GM23338 (cell line): Measurements from ENCODE around the gene PXYLP1. TPM values are rescaled to one million over a fixed set of nuclear protein-coding genes. Genes with fewer than 3 reads are reported as not detected.

Experiments used
- ATAC-seq: fragments of 200-7000 bp; cut with Tn5 transposase; 3 replicates; pipeline ENCODE4 v1.9.1; 2020
- DNase-seq: peaks from one replicate; pipeline ENCODE4 v3.0.0-alpha.2; 2015; ENCODE audit warnings: low spot score
- H2AFZ ChIP-seq: fragments of 200-600 bp; sonication (generic); 2 replicates; pipeline ENCODE4 v1.8.0; 2016; ENCODE audit warnings: antibody characterized with exemption, mild to moderate bottlenecking, moderate library complexity
- H3F3A ChIP-seq: fragments of 200-600 bp; sonication (generic); replicated peaks from 2 replicates; pipeline ENCODE4 v1.8.0; 2017; ENCODE audit warnings: antibody characterized with exemption, mixed run types, low read depth
- H3K27ac ChIP-seq: fragments of 200-600 bp; sonication (generic); 2 replicates; pipeline ENCODE4 v1.6.1; 2016; ENCODE audit warnings: low read depth
- H3K27me3 ChIP-seq: fragments of 200-600 bp; sonication (generic); 2 replicates; pipeline ENCODE4 v1.8.0; 2016; ENCODE audit warnings: mild to moderate bottlenecking, mixed run types, moderate library complexity; ENCODE audit not compliant: insufficient read depth
- H3K36me3 ChIP-seq: fragments of 200-600 bp; sonication (generic); 2 replicates; pipeline ENCODE4 v1.8.0; 2016; ENCODE audit warnings: mild to moderate bottlenecking; ENCODE audit not compliant: insufficient read depth
- H3K4me1 ChIP-seq: fragments of 200-600 bp; sonication (generic); 2 replicates; pipeline ENCODE4 v1.8.0; 2016; ENCODE audit warnings: mild to moderate bottlenecking, moderate library complexity; ENCODE audit not compliant: insufficient read depth
- H3K4me2 ChIP-seq: fragments of 200-600 bp; sonication (generic); 2 replicates; pipeline ENCODE4 v1.7.1; 2017; ENCODE audit warnings: mixed run types
- H3K4me3 ChIP-seq: fragments of 200-600 bp; sonication (generic); 2 replicates; pipeline ENCODE4 v1.6.1; 2016; ENCODE audit warnings: mixed run types
- H3K79me2 ChIP-seq: fragments of 200-600 bp; sonication (generic); replicated peaks from 2 replicates; pipeline ENCODE4 v1.8.0; 2017; ENCODE audit warnings: mild to moderate bottlenecking; ENCODE audit not compliant: insufficient read depth
- H3K9me2 ChIP-seq: fragments of 200-600 bp; sonication (generic); 2 replicates; pipeline ENCODE4 v1.8.0; 2017; ENCODE audit not compliant: insufficient read depth
- H4K20me1 ChIP-seq: fragments of 200-600 bp; sonication (generic); replicated peaks from 2 replicates; pipeline ENCODE4 v1.8.0; 2017; ENCODE audit warnings: mild to moderate bottlenecking; ENCODE audit not compliant: insufficient read depth
- H3K27ac Mint-ChIP-seq: 2 replicates; pipeline ENCODE4 v1.8.0; 2020; ENCODE audit warnings: inconsistent platforms, mild to moderate bottlenecking, moderate library complexity, mixed read lengths
- H3K27me3 Mint-ChIP-seq: 3 replicates; pipeline ENCODE4 v1.8.0; 2022; ENCODE audit warnings: low read depth, mild to moderate bottlenecking, moderate library complexity, mixed read lengths, inconsistent platforms; ENCODE audit not compliant: insufficient read depth, poor library complexity
- H3K36me3 Mint-ChIP-seq: 3 replicates; pipeline ENCODE4 v1.8.0; 2021; ENCODE audit warnings: low read depth, mild to moderate bottlenecking, inconsistent platforms, moderate library complexity, mixed read lengths
- H3K4me1 Mint-ChIP-seq: 3 replicates; pipeline ENCODE4 v1.8.0; 2020; ENCODE audit warnings: mild to moderate bottlenecking, inconsistent platforms, mixed read lengths
- H3K4me3 Mint-ChIP-seq: 3 replicates; pipeline ENCODE4 v1.8.0; 2021; ENCODE audit warnings: moderate library complexity, mild to moderate bottlenecking, inconsistent platforms, mixed read lengths
- H3K9me3 Mint-ChIP-seq: 3 replicates; pipeline ENCODE4 v1.8.0; 2020; ENCODE audit warnings: moderate library complexity, mild to moderate bottlenecking, inconsistent platforms, mixed read lengths
- CREB1 ChIP-seq: fragments of 250-450 bp; sonication (Bioruptor Pico); IDR thresholded peaks from 2 replicates; pipeline ENCODE4 v1.5.0; 2020; ENCODE audit warnings: low read depth, mild to moderate bottlenecking, moderate library complexity
- CTCF ChIP-seq, 2 experiments: fragments of 200-600 bp in 1 of 2; sonication (generic) in 1 of 2; conservative IDR thresholded peaks; 2 replicates each; pipeline versions ENCODE4 v1.5.1 to v1.6.1; 2016 to 2017; ENCODE audit warnings: antibody characterized with exemption in 2 of 2, low read depth in 2 of 2, mild to moderate bottlenecking in 2 of 2, moderate library complexity in 1 of 2
- EZH2 ChIP-seq: fragments of 200-600 bp; sonication (generic); IDR thresholded peaks from one replicate; pipeline ENCODE4 v1.8.0; 2017; ENCODE audit warnings: antibody characterized with exemption, mild to moderate bottlenecking, low read depth; ENCODE audit not compliant: unreplicated experiment
- EZH2phosphoT487 ChIP-seq: fragments of 200-600 bp; sonication (generic); IDR thresholded peaks from one replicate; pipeline ENCODE4 v1.8.1; 2018; ENCODE audit warnings: antibody characterized with exemption; ENCODE audit not compliant: unreplicated experiment
- JUNB ChIP-seq: IDR thresholded peaks from one replicate; pipeline ENCODE4 v1.6.1; 2016; ENCODE audit warnings: antibody characterized with exemption; ENCODE audit not compliant: unreplicated experiment
- NANOG ChIP-seq: IDR thresholded peaks from 2 replicates; pipeline ENCODE4 v1.6.1; 2016; ENCODE audit warnings: antibody characterized with exemption, borderline replicate concordance
- POLR2AphosphoS5 ChIP-seq: IDR thresholded peaks from 2 replicates; pipeline ENCODE4 v1.6.1; 2016; ENCODE audit warnings: antibody characterized with exemption, low read depth
- STAT1 ChIP-seq: IDR thresholded peaks from one replicate; pipeline ENCODE4 v1.6.1; 2016; ENCODE audit warnings: antibody characterized with exemption; ENCODE audit not compliant: unreplicated experiment
- ZNF114 ChIP-seq: fragments of 250-450 bp; sonication (Bioruptor Pico); IDR thresholded peaks from 2 replicates; pipeline ENCODE4 v1.5.0; 2020; ENCODE audit warnings: mild to moderate bottlenecking, moderate library complexity
- ZNF331 ChIP-seq: fragments of 250-450 bp; sonication (Bioruptor Pico); IDR thresholded peaks from 2 replicates; pipeline ENCODE4 v1.5.0; 2020; ENCODE audit warnings: low read depth, mild to moderate bottlenecking, moderate library complexity
- ZNF462 ChIP-seq: fragments of 250-450 bp; sonication (Bioruptor Pico); IDR thresholded peaks from 2 replicates; pipeline ENCODE4 v1.5.0; 2020; ENCODE audit warnings: mild to moderate bottlenecking, moderate library complexity
- polyA plus RNA-seq: library from polyadenylated mRNA; unstranded; fragments of >200 nt; fragmentation: Nextera tagmentation; extraction: Ambion mirVana; gene quantifications from 2 replicates; pipeline ENCODE4 v1.2.1, GENCODE V29; 2016
- total RNA-seq: library from RNA; depleted of rRNA; stranded (reverse); fragments of >200 nt; shearing (Covaris generic); gene quantifications from 2 replicates; pipeline ENCODE4 v1.2.3, GENCODE V29; 2014
- TF ChIP-seq, protein P1 (sequence below): IDR thresholded peaks from one replicate; pipeline ENCODE4 v1.6.1; 2018; ENCODE audit warnings: antibody characterized with exemption; ENCODE audit not compliant: unreplicated experiment
- TF ChIP-seq, protein P2 (sequence below): IDR thresholded peaks from 2 replicates; pipeline ENCODE4 v1.6.1; 2016; ENCODE audit warnings: antibody characterized with exemption

Gene PXYLP1
- total and polyA plus RNA-seq, 2 experiments from 2014 or later, result 8.9 to 20.1 TPM

DNA sequence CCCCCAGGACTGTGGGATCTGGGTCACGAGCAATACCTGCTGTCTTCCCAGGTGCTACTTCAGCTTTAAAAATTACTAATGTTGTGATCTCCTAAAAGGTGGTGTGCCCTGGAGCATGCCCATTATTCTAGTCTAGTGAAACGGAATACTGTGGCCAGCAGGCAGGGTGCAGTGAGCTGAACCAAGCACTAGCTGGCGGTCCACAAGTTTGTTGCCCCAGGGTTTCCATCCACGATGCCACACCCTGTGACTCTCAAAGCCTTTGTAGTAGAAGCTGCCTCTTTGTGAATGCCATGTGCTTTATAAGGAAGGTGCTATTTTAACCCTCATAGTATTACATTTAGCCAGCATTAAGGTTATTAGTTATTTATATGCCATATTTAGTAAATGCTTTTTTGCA is 49.1 kb downstream of the PXYLP1 start:
- no peaks in the 10 kb centered on the region; the same call in 1 of the 2 replicates for H4K20me1 ChIP-seq
- Mint-ChIP-seq H3K27ac (no peak overlapping the region), H3K27me3 (no peaks in the 10 kb centered on the region), H3K36me3 (peaks cover 11% of the 10 kb centered on the region), H3K4me3 (no peak overlapping the region), H3K4me1 (no peaks in the 10 kb centered on the region), H3K9me3 (no peaks in the 10 kb centered on the region)
- DNase-seq, result no peak
- H3K4me3 ChIP-seq, result no peak overlapping the region
- no peak overlapping the region for H3K27ac ChIP-seq
- no peak overlapping the region for H2AFZ ChIP-seq
- H3K79me2 ChIP-seq, result no peaks in the 10 kb centered on the region
- H3K9me2 ChIP-seq, result no peaks in the 10 kb centered on the region
- H3K27me3 ChIP-seq, result no peaks in the 10 kb centered on the region
- no peaks in the 10 kb centered on the region for H3K36me3 ChIP-seq
- no peak overlapping the region for H3K4me2 ChIP-seq
- no peaks in the 10 kb centered on the region for H3K4me1 ChIP-seq
- ATAC-seq, result no peak
- H3F3A ChIP-seq, result no peaks in the 10 kb centered on the region
- TF ChIP-seq CREB1 (CRISPR knock-in tag), result no peak
- TF ChIP-seq ZNF331 (CRISPR knock-in tag), result no peak
- no peak for TF ChIP-seq POLR2AphosphoS5
- no peak for TF ChIP-seq NANOG
- TF ChIP-seq, protein P1, sequence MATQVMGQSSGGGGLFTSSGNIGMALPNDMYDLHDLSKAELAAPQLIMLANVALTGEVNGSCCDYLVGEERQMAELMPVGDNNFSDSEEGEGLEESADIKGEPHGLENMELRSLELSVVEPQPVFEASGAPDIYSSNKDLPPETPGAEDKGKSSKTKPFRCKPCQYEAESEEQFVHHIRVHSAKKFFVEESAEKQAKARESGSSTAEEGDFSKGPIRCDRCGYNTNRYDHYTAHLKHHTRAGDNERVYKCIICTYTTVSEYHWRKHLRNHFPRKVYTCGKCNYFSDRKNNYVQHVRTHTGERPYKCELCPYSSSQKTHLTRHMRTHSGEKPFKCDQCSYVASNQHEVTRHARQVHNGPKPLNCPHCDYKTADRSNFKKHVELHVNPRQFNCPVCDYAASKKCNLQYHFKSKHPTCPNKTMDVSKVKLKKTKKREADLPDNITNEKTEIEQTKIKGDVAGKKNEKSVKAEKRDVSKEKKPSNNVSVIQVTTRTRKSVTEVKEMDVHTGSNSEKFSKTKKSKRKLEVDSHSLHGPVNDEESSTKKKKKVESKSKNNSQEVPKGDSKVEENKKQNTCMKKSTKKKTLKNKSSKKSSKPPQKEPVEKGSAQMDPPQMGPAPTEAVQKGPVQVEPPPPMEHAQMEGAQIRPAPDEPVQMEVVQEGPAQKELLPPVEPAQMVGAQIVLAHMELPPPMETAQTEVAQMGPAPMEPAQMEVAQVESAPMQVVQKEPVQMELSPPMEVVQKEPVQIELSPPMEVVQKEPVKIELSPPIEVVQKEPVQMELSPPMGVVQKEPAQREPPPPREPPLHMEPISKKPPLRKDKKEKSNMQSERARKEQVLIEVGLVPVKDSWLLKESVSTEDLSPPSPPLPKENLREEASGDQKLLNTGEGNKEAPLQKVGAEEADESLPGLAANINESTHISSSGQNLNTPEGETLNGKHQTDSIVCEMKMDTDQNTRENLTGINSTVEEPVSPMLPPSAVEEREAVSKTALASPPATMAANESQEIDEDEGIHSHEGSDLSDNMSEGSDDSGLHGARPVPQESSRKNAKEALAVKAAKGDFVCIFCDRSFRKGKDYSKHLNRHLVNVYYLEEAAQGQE, result no peak
- TF ChIP-seq, protein P2, sequence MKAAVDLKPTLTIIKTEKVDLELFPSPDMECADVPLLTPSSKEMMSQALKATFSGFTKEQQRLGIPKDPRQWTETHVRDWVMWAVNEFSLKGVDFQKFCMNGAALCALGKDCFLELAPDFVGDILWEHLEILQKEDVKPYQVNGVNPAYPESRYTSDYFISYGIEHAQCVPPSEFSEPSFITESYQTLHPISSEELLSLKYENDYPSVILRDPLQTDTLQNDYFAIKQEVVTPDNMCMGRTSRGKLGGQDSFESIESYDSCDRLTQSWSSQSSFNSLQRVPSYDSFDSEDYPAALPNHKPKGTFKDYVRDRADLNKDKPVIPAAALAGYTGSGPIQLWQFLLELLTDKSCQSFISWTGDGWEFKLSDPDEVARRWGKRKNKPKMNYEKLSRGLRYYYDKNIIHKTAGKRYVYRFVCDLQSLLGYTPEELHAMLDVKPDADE, result no peak
- no peak for TF ChIP-seq ZNF462
- TF ChIP-seq EZH2, result no peak
- no peak for TF ChIP-seq JUNB
- TF ChIP-seq CTCF (conservative IDR thresholded peaks at IDR 0.05; ENCODE audit: low read depth in 2 of 2), result no peak
- TF ChIP-seq ZNF114 (CRISPR knock-in tag), result no peak
- TF ChIP-seq STAT1, result no peak
- no peak for TF ChIP-seq EZH2phosphoT487
